ENCODE data around the gene CYBRD1. TPM values are rescaled to one million over a fixed set of nuclear protein-coding genes. Genes with fewer than 3 reads are reported as not detected.

CYBRD1 gene
- total and polyA plus RNA-seq, 2 donors (not counting 1 experiment from before 2014, with no cell fraction given), result 0.27 TPM; not detected in 1

GRCh38 chr2:171490577-171490976 is 31.7 kb upstream of the CYBRD1 start:
- no peak for DNase-seq
- 100% methylated on average over 2 of the region's 2 CpGs for WGBS (ENCODE audit: insufficient coverage)
- H3K4me1 Mint-ChIP-seq, result no peaks in the 10 kb centered on the region

GRCh38 chr2:171491292-171491691 is 31.0 kb upstream of the CYBRD1 start:
- DNase-seq (no peak), ATAC-seq (ENCODE audit: low read depth) (no peak)
- Mint-ChIP-seq H3K9me3 (ENCODE audit: insufficient read depth) (peaks cover 3% of the 10 kb centered on the region), H3K4me3 (no peak overlapping the region), H3K27me3 (no peaks in the 10 kb centered on the region), H3K4me1 (no peaks in the 10 kb centered on the region), H3K27ac (no peak overlapping the region)
- ChIA-PET CTCF (no interaction called here), POLR2A (no interaction called here)
- 100% methylated on average over 3 of the region's 3 CpGs for WGBS (ENCODE audit: insufficient coverage)
- H2AFZ ChIP-seq (ENCODE audit: insufficient read depth, low read depth, low read length, poor library complexity, severe bottlenecking), result no peak overlapping the region
- H3K79me2 ChIP-seq (ENCODE audit: control insufficient read depth, insufficient read depth, low read length), result no peaks in the 10 kb centered on the region
- no peaks in the 10 kb centered on the region for H3K27me3 ChIP-seq (replicated peaks in 1 of 4; ENCODE audit: control extremely low read depth in 1 of 4, control insufficient read depth in 3 of 4, insufficient read depth in 4 of 4, low read length in 3 of 4)
- TF ChIP-seq EZH2 (IDR thresholded peaks at IDR 0.05; ENCODE audit: borderline replicate concordance, insufficient read depth, low read depth, low read length, poor library complexity, severe bottlenecking) (no peak), CTCF (IDR thresholded peaks at IDR 0.05) (no peak)
- H3K27ac ChIP-seq (ENCODE audit: low read length in 2 of 2), result no peak overlapping the region
- peaks cover 0 to 2% of the 10 kb centered on the region in 2 experiments for H3K36me3 ChIP-seq (replicated peaks in 1 of 2; ENCODE audit: control extremely low read depth in 1 of 2, control insufficient read depth in 1 of 2, extremely low read depth in 1 of 2, insufficient read depth in 2 of 2, low read length in 1 of 2)
- no peaks in the 10 kb centered on the region for H4K20me1 ChIP-seq (ENCODE audit: control insufficient read depth, insufficient read depth, low read length, poor library complexity, severe bottlenecking)
- H3K4me2 ChIP-seq (replicated peaks; ENCODE audit: low read depth, low read length, poor library complexity, severe bottlenecking), result no peak overlapping the region
- no peak overlapping the region for H3K4me3 ChIP-seq (ENCODE audit: control extremely low read depth in 1 of 5, extremely low read depth in 1 of 5, insufficient read depth in 1 of 5, low read depth in 2 of 5, low read length in 4 of 5)
- no peak overlapping the region for H3K9ac ChIP-seq (ENCODE audit: low read length)
- H3K9me3 ChIP-seq (ENCODE audit: control extremely low read depth in 1 of 3, control insufficient read depth in 2 of 3, insufficient read depth in 1 of 3, low read length in 2 of 3), result peaks cover under 1 to 2% (median 1%) of the 10 kb centered on the region in 3 donors
- intact Hi-C loops (cut with micrococcal nuclease), result no loop called here
- H3K4me1 ChIP-seq (ENCODE audit: control insufficient read depth in 2 of 2, insufficient read depth in 2 of 2, low read length in 2 of 2), result no peaks in the 10 kb centered on the region

More at GRCh38 chr2:171490577-171490976, 31.7 kb upstream of the CYBRD1 start:
- H3K79me2 ChIP-seq (ENCODE audit: control insufficient read depth, insufficient read depth, low read length), result no peaks in the 10 kb centered on the region
- H3K9me3 Mint-ChIP-seq (ENCODE audit: insufficient read depth), result peaks cover 3% of the 10 kb centered on the region
- CTCF ChIA-PET, result no interaction called here
- no peak overlapping the region for H3K4me2 ChIP-seq (replicated peaks; ENCODE audit: low read depth, low read length, poor library complexity, severe bottlenecking)
- intact Hi-C loops (cut with micrococcal nuclease), result no loop called here
- no peak for ATAC-seq (ENCODE audit: low read depth)
- H3K36me3 ChIP-seq (replicated peaks in 1 of 2; ENCODE audit: control extremely low read depth in 1 of 2, control insufficient read depth in 1 of 2, extremely low read depth in 1 of 2, insufficient read depth in 2 of 2, low read length in 1 of 2), result peaks cover 0 to 2% of the 10 kb centered on the region in 2 experiments
- H3K9ac ChIP-seq (ENCODE audit: low read length), result no peak overlapping the region
- H3K9me3 ChIP-seq (ENCODE audit: control extremely low read depth in 1 of 3, control insufficient read depth in 2 of 3, insufficient read depth in 1 of 3, low read length in 2 of 3), result peaks cover 0 to 2% (median 1%) of the 10 kb centered on the region in 3 donors
- H3K27ac Mint-ChIP-seq, result no peak overlapping the region
- H3K4me3 Mint-ChIP-seq, result no peak overlapping the region
- H3K27me3 Mint-ChIP-seq, result no peaks in the 10 kb centered on the region
- H2AFZ ChIP-seq (ENCODE audit: insufficient read depth, low read depth, low read length, poor library complexity, severe bottlenecking), result no peak overlapping the region
- H3K4me3 ChIP-seq (ENCODE audit: control extremely low read depth in 1 of 5, extremely low read depth in 1 of 5, insufficient read depth in 1 of 5, low read depth in 2 of 5, low read length in 4 of 5), result no peak overlapping the region
- POLR2A ChIA-PET, result no interaction called here
- no peak overlapping the region for H3K27ac ChIP-seq (ENCODE audit: low read length in 2 of 2)
- TF ChIP-seq EZH2 (IDR thresholded peaks at IDR 0.05; ENCODE audit: borderline replicate concordance, insufficient read depth, low read depth, low read length, poor library complexity, severe bottlenecking) (no peak), CTCF (IDR thresholded peaks at IDR 0.05) (no peak)
- no peaks in the 10 kb centered on the region for H3K4me1 ChIP-seq (ENCODE audit: control insufficient read depth in 2 of 2, insufficient read depth in 2 of 2, low read length in 2 of 2)
- H4K20me1 ChIP-seq (ENCODE audit: control insufficient read depth, insufficient read depth, low read length, poor library complexity, severe bottlenecking), result no peaks in the 10 kb centered on the region
- no peaks in the 10 kb centered on the region for H3K27me3 ChIP-seq (replicated peaks in 1 of 4; ENCODE audit: control extremely low read depth in 1 of 4, control insufficient read depth in 3 of 4, insufficient read depth in 4 of 4, low read length in 3 of 4)
